Glutamatergic neuron (in vitro differentiated cells): Measurements from ENCODE around the gene MRPL21. TPM values are rescaled to one million over a fixed set of nuclear protein-coding genes. Genes with fewer than 3 reads are reported as not detected.

ENCODE experiments used
- DNase-seq: peaks from one replicate; pipeline ENCODE4 v3.0.0; 2022
- H3K27ac Mint-ChIP-seq: one replicate; pipeline ENCODE4 v1.8.0; 2020; ENCODE audit warnings: mild to moderate bottlenecking, mixed read lengths, inconsistent platforms; ENCODE audit not compliant: unreplicated experiment
- H3K27me3 Mint-ChIP-seq: one replicate; pipeline ENCODE4 v1.8.0; 2020; ENCODE audit warnings: mild to moderate bottlenecking, moderate library complexity, mixed read lengths, inconsistent platforms; ENCODE audit not compliant: unreplicated experiment
- H3K36me3 Mint-ChIP-seq: one replicate; pipeline ENCODE4 v1.8.0; 2020; ENCODE audit warnings: mild to moderate bottlenecking, mixed read lengths, inconsistent platforms; ENCODE audit not compliant: unreplicated experiment
- H3K4me1 Mint-ChIP-seq: one replicate; pipeline ENCODE4 v1.8.0; 2020; ENCODE audit warnings: mild to moderate bottlenecking, low read depth, mixed read lengths, inconsistent platforms; ENCODE audit not compliant: unreplicated experiment
- H3K4me3 Mint-ChIP-seq: one replicate; pipeline ENCODE4 v1.8.0; 2020; ENCODE audit warnings: mild to moderate bottlenecking, mixed read lengths, inconsistent platforms; ENCODE audit not compliant: unreplicated experiment
- H3K9me3 Mint-ChIP-seq: one replicate; pipeline ENCODE4 v1.8.0; 2020; ENCODE audit warnings: mild to moderate bottlenecking, moderate library complexity, mixed read lengths, inconsistent platforms; ENCODE audit not compliant: unreplicated experiment
- total RNA-seq: library from RNA; stranded (reverse); fragmentation: NEBNext Ultra II Directional; extraction: Animal tissue kit (Norgen Biotek cat#: 25700); gene quantifications from one replicate; pipeline ENCODE4 v1.2.1, GENCODE V29; 2021; ENCODE audit not compliant: unreplicated experiment
- TF ChIP-seq, protein P1 (sequence below): fragments of 200-600 bp; sonication (generic); IDR thresholded peaks from one replicate; pipeline ENCODE4 v1.5.0; 2021; ENCODE audit not compliant: partially characterized antibody, unreplicated experiment

MRPL21 gene
- total RNA-seq, 1 donor from 2014 or later = 54.3 TPM

GRCh38 chr11:68935066-68935465 is 31.4 kb upstream of the MRPL21 start:
- no peak for DNase-seq
- Mint-ChIP-seq H3K27me3 (peaks cover 11% of the 10 kb centered on the region), H3K4me1 (no peaks in the 10 kb centered on the region), H3K9me3 (peaks cover 4% of the 10 kb centered on the region), H3K36me3 (peaks cover 5% of the 10 kb centered on the region), H3K4me3 (no peak overlapping the region), H3K27ac (no peak overlapping the region)
- TF ChIP-seq, protein P1, sequence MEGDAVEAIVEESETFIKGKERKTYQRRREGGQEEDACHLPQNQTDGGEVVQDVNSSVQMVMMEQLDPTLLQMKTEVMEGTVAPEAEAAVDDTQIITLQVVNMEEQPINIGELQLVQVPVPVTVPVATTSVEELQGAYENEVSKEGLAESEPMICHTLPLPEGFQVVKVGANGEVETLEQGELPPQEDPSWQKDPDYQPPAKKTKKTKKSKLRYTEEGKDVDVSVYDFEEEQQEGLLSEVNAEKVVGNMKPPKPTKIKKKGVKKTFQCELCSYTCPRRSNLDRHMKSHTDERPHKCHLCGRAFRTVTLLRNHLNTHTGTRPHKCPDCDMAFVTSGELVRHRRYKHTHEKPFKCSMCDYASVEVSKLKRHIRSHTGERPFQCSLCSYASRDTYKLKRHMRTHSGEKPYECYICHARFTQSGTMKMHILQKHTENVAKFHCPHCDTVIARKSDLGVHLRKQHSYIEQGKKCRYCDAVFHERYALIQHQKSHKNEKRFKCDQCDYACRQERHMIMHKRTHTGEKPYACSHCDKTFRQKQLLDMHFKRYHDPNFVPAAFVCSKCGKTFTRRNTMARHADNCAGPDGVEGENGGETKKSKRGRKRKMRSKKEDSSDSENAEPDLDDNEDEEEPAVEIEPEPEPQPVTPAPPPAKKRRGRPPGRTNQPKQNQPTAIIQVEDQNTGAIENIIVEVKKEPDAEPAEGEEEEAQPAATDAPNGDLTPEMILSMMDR = no peak

DNA sequence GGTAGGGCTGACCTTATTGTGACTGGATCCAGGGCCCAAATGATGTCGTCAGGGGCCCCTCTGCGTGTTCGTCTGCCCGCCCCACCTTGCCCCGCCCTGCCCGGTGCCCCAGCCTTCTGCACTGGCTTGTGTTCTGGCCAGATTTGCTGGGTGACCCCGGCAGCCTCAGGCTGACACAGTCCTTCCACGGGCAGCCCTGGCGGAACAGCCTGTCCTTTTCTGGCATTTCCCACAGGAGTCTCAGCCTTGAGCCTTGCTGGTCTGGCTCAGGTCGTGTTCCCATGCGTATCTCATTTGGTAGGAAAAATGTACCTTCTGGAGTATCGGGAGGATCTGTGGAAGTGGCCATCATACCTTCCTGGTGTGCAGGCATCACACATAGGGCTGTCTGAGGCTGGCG is 31.0 kb upstream of the MRPL21 start:
- Mint-ChIP-seq H3K27me3 (peaks cover 11% of the 10 kb centered on the region), H3K9me3 (peaks cover 4% of the 10 kb centered on the region), H3K36me3 (peaks cover 6% of the 10 kb centered on the region), H3K27ac (no peak overlapping the region), H3K4me3 (no peak overlapping the region), H3K4me1 (no peaks in the 10 kb centered on the region)
- DNase-seq = no peak
- TF ChIP-seq, protein P1 = no peak

GRCh38 chr11:68934321-68934645 is 30.7 kb upstream of the MRPL21 start:
- no peak overlapping the region for H3K4me3 Mint-ChIP-seq
- H3K27ac Mint-ChIP-seq = no peak overlapping the region
- H3K27me3 Mint-ChIP-seq = peaks cover 11% of the 10 kb centered on the region
- H3K4me1 Mint-ChIP-seq = no peaks in the 10 kb centered on the region
- no peak for DNase-seq
- peaks cover 4% of the 10 kb centered on the region for H3K9me3 Mint-ChIP-seq
- H3K36me3 Mint-ChIP-seq = peaks cover 6% of the 10 kb centered on the region
- TF ChIP-seq, protein P1 = no peak

GRCh38 chr11:68933605-68934320 is 30.1 kb upstream of the MRPL21 start:
- Mint-ChIP-seq H3K27ac (no peak overlapping the region), H3K9me3 (peaks cover 4% of the 10 kb centered on the region), H3K4me3 (no peak overlapping the region), H3K27me3 (peaks cover 11% of the 10 kb centered on the region), H3K36me3 (peaks cover 6% of the 10 kb centered on the region), H3K4me1 (no peaks in the 10 kb centered on the region)
- TF ChIP-seq, protein P1 = no peak
- DNase-seq = no peak

DNA sequence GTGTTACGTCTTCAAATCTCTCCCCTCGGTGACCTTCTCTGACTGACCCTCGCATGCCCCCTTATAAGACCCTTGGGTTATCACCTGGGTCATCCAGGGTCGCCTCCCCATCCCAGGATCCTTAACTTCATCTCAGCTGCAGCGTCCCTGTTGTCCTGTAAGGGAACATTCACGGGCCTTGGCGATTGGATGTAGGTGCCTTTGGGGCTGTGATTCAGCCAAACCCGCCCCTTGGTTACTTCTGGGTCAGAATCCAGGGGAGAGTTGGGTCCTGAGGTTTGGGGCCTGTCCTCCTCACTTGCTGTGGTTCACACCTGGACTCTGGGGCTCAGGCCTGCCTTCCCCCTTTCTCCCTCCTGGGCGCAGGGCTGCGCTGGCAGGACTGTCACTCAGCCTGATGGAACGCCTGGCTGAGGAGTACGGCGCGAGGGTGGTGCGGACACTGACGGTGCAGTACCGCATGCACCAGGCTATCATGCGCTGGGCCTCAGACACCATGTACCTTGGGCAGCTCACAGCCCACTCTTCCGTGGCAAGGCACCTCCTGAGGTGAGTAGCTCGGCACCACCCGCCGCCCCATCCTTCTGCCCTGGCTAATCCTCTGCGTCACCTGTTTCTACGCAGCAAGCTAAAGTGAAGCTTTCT is 29.4 kb upstream of the MRPL21 start:
- TF ChIP-seq, protein P1 = no peak
- DNase-seq = no peak
- no peak overlapping the region for H3K4me3 Mint-ChIP-seq
- H3K4me1 Mint-ChIP-seq = no peaks in the 10 kb centered on the region
- H3K36me3 Mint-ChIP-seq = peaks cover 6% of the 10 kb centered on the region
- peaks cover 4% of the 10 kb centered on the region for H3K9me3 Mint-ChIP-seq
- no peak overlapping the region for H3K27ac Mint-ChIP-seq
- peaks cover 11% of the 10 kb centered on the region for H3K27me3 Mint-ChIP-seq
